SK-N-SH treated with all-trans-retinoic acid at 6 μM for 48 hours (cell line): ENCODE data around the gene GRAMD2A.

Experiments used
- ARNTL ChIP-seq: fragments of 450-650 bp; formaldehyde crosslinking; IDR thresholded peaks from 2 replicates; pipeline ENCODE4 v1.5.0; 2020; ENCODE audit warnings: low read depth, mild to moderate bottlenecking, moderate library complexity, borderline replicate concordance
- CSDC2 ChIP-seq: fragments of 250-450 bp; sonication (Bioruptor Pico); IDR thresholded peaks from 2 replicates; pipeline ENCODE4 v1.5.0; 2020; ENCODE audit warnings: mild to moderate bottlenecking, moderate library complexity
- OSR1 ChIP-seq: fragments of 250-450 bp; sonication (Bioruptor Pico); IDR thresholded peaks from 2 replicates; pipeline ENCODE4 v1.8.0; 2022; ENCODE audit warnings: moderate library complexity, mild to moderate bottlenecking, inconsistent platforms
- PPARA ChIP-seq: fragments of 250-450 bp; sonication (Bioruptor Pico); IDR thresholded peaks from 2 replicates; pipeline ENCODE4 v1.5.0; 2020; ENCODE audit warnings: mild to moderate bottlenecking, borderline replicate concordance
- RARB ChIP-seq: fragments of 250-450 bp; sonication (Bioruptor Pico); IDR thresholded peaks from 2 replicates; pipeline ENCODE4 v1.8.0; 2021; ENCODE audit warnings: mild to moderate bottlenecking, moderate library complexity
- TCF4 ChIP-seq: fragments of 250-450 bp; sonication (Bioruptor Pico); IDR thresholded peaks from 2 replicates; pipeline ENCODE4 v1.8.0; 2021; ENCODE audit warnings: mild to moderate bottlenecking, moderate library complexity, borderline replicate concordance
- TOX ChIP-seq: fragments of 250-450 bp; sonication (Bioruptor Pico); IDR thresholded peaks from 2 replicates; pipeline ENCODE4 v1.8.0; 2021; ENCODE audit warnings: mild to moderate bottlenecking, moderate library complexity, borderline replicate concordance
- ZC3H10 ChIP-seq: fragments of 250-450 bp; sonication (Bioruptor Pico); IDR thresholded peaks from 2 replicates; pipeline ENCODE4 v1.5.1; 2021; ENCODE audit warnings: mild to moderate bottlenecking, moderate library complexity
- ZFP3 ChIP-seq: fragments of 250-450 bp; sonication (Bioruptor Pico); IDR thresholded peaks from 2 replicates; pipeline ENCODE4 v1.5.0; 2020; ENCODE audit warnings: mild to moderate bottlenecking, moderate library complexity
- ZFP30 ChIP-seq: fragments of 450-650 bp; formaldehyde crosslinking; IDR thresholded peaks from 2 replicates; pipeline ENCODE4 v1.5.0; 2022; ENCODE audit warnings: mild to moderate bottlenecking, moderate library complexity
- ZNF8 ChIP-seq: fragments of 450-650 bp; formaldehyde crosslinking; IDR thresholded peaks from 2 replicates; pipeline ENCODE4 v1.5.0; 2020; ENCODE audit warnings: mild to moderate bottlenecking, moderate library complexity
- TF ChIP-seq, protein P1 (sequence below): fragments of 250-450 bp; sonication (Bioruptor Pico); IDR thresholded peaks from 2 replicates; pipeline ENCODE4 v1.8.0; 2021; ENCODE audit warnings: low read depth, mild to moderate bottlenecking, moderate library complexity, borderline replicate concordance
- TF ChIP-seq, protein P2 (sequence below): fragments of 250-450 bp; sonication (Bioruptor Pico); IDR thresholded peaks from 2 replicates; pipeline ENCODE4 v1.8.0; 2020; ENCODE audit warnings: mild to moderate bottlenecking, moderate library complexity, borderline replicate concordance
- TF ChIP-seq, protein P3 (sequence below): fragments of 250-450 bp; sonication (Bioruptor Pico); IDR thresholded peaks from 2 replicates; pipeline ENCODE4 v1.5.0; 2020; ENCODE audit warnings: mild to moderate bottlenecking, moderate library complexity

DNA sequence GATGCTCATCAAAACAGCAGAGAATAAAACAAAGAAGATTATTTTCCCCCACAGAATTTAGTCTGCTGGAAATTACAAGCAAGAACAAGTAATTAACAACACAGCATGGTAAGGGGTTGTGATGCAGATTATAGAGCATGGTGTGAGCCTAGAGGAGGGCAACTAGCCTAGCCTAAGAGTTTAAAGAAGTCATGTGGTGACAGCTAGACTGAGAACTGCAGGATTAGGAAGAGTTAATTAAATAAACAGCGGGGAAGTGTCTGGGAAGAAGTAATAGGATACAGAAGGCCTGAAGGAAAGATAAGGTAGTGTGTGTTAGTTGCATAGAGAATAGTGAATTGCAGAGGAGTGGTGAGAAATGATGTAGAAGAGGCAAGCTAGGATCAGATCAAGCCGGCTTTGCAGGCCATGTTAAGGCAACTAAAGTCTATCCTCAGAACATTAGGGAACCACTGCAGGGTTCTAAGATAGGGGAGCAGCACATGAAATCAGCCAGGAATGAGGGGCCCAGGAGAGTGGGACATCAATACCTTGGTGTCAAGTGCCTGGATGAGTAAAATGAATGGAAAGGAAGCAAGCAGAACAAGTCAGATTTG lies 45.3 kb upstream of the GRAMD2A start:
- TF ChIP-seq RARB (CRISPR knock-in tag) (no peak), OSR1 (CRISPR knock-in tag) (no peak), ZFP3 (no peak), PPARA (CRISPR knock-in tag) (no peak), ZFP30 (no peak), CSDC2 (CRISPR knock-in tag) (no peak), TOX (no peak), TCF4 (no peak), ARNTL (CRISPR knock-in tag) (no peak), ZNF8 (CRISPR knock-in tag) (no peak), ZC3H10 (CRISPR knock-in tag) (no peak)
- TF ChIP-seq, protein P1, sequence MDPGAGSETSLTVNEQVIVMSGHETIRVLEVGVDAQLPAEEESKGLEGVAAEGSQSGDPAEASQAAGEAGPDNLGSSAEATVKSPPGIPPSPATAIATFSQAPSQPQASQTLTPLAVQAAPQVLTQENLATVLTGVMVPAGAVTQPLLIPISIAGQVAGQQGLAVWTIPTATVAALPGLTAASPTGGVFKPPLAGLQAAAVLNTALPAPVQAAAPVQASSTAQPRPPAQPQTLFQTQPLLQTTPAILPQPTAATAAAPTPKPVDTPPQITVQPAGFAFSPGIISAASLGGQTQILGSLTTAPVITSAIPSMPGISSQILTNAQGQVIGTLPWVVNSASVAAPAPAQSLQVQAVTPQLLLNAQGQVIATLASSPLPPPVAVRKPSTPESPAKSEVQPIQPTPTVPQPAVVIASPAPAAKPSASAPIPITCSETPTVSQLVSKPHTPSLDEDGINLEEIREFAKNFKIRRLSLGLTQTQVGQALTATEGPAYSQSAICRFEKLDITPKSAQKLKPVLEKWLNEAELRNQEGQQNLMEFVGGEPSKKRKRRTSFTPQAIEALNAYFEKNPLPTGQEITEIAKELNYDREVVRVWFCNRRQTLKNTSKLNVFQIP (CRISPR knock-in tag): no peak
- TF ChIP-seq, protein P2, sequence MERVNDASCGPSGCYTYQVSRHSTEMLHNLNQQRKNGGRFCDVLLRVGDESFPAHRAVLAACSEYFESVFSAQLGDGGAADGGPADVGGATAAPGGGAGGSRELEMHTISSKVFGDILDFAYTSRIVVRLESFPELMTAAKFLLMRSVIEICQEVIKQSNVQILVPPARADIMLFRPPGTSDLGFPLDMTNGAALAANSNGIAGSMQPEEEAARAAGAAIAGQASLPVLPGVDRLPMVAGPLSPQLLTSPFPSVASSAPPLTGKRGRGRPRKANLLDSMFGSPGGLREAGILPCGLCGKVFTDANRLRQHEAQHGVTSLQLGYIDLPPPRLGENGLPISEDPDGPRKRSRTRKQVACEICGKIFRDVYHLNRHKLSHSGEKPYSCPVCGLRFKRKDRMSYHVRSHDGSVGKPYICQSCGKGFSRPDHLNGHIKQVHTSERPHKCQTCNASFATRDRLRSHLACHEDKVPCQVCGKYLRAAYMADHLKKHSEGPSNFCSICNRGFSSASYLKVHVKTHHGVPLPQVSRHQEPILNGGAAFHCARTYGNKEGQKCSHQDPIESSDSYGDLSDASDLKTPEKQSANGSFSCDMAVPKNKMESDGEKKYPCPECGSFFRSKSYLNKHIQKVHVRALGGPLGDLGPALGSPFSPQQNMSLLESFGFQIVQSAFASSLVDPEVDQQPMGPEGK (CRISPR knock-in tag): no peak
- TF ChIP-seq, protein P3, sequence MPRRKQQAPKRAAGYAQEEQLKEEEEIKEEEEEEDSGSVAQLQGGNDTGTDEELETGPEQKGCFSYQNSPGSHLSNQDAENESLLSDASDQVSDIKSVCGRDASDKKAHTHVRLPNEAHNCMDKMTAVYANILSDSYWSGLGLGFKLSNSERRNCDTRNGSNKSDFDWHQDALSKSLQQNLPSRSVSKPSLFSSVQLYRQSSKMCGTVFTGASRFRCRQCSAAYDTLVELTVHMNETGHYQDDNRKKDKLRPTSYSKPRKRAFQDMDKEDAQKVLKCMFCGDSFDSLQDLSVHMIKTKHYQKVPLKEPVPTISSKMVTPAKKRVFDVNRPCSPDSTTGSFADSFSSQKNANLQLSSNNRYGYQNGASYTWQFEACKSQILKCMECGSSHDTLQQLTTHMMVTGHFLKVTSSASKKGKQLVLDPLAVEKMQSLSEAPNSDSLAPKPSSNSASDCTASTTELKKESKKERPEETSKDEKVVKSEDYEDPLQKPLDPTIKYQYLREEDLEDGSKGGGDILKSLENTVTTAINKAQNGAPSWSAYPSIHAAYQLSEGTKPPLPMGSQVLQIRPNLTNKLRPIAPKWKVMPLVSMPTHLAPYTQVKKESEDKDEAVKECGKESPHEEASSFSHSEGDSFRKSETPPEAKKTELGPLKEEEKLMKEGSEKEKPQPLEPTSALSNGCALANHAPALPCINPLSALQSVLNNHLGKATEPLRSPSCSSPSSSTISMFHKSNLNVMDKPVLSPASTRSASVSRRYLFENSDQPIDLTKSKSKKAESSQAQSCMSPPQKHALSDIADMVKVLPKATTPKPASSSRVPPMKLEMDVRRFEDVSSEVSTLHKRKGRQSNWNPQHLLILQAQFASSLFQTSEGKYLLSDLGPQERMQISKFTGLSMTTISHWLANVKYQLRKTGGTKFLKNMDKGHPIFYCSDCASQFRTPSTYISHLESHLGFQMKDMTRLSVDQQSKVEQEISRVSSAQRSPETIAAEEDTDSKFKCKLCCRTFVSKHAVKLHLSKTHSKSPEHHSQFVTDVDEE: no peak
